Activated naive CD4-positive, alpha-beta T cell treated with anti-CD3 and anti-CD28 coated beads, Interleukin-2, amount 50 U/mL, for 72 hours (primary cell): ENCODE results near the gene NACC1. TPM values are rescaled to one million over a fixed set of nuclear protein-coding genes. Genes with fewer than 3 reads are reported as not detected.
A peak's percentile ranks its signal among the peaks of the same experiment; 100 is the strongest.

Experiments
- ATAC-seq, 2 donors: fragments of 150-1000 bp; cut with Tn5 transposase; 2 replicates each; pipeline ENCODE4 v1.10.0; 2021; ENCODE audit warnings: mild to moderate bottlenecking in 2 of 2, moderate library complexity in 2 of 2
- DNase-seq, 2 donors: peaks; one replicate each; pipeline ENCODE4 v3.0.0; 2021 to 2022; ENCODE audit warnings: low spot score in 2 of 2
- H3K27ac Mint-ChIP-seq, 2 donors: one replicate each; pipeline ENCODE4 v1.8.0; 2022; ENCODE audit warnings: mild to moderate bottlenecking in 2 of 2, mixed read lengths in 2 of 2
- H3K36me3 Mint-ChIP-seq, 2 donors: one replicate each; pipeline ENCODE4 v1.8.0; 2022; ENCODE audit warnings: mixed read lengths in 2 of 2
- H3K9me3 Mint-ChIP-seq, 2 donors: one replicate each; pipeline ENCODE4 v1.8.0; 2022; ENCODE audit warnings: mixed read lengths in 2 of 2
- total RNA-seq, 2 donors: library from RNA; stranded (reverse); gene quantifications; one replicate each; pipeline ENCODE4 v1.2.3, GENCODE V29; 2022

The NACC1 gene
- total RNA-seq, result 10 to 100 TPM; 56.0 to 67.0 TPM

GRCh38 chr19:13117772-13118423 is at the start of gene NACC1:
Gene NACC1, plus strand, starts transcription at chr19:13118264. Its CDS starts 16,944 bp downstream, at chr19:13135208.
- peaks cover 12 to 29% of the 10 kb centered on the region in 2 donors for H3K36me3 Mint-ChIP-seq
- ATAC-seq, result peak; percentile 75 to 94
- H3K9me3 Mint-ChIP-seq, result no peaks in the 10 kb centered on the region
- H3K27ac Mint-ChIP-seq, result peak within 1 kb of the TSS; percentile 90 to 96
- peak; percentile 88 to 96 for DNase-seq

DNA sequence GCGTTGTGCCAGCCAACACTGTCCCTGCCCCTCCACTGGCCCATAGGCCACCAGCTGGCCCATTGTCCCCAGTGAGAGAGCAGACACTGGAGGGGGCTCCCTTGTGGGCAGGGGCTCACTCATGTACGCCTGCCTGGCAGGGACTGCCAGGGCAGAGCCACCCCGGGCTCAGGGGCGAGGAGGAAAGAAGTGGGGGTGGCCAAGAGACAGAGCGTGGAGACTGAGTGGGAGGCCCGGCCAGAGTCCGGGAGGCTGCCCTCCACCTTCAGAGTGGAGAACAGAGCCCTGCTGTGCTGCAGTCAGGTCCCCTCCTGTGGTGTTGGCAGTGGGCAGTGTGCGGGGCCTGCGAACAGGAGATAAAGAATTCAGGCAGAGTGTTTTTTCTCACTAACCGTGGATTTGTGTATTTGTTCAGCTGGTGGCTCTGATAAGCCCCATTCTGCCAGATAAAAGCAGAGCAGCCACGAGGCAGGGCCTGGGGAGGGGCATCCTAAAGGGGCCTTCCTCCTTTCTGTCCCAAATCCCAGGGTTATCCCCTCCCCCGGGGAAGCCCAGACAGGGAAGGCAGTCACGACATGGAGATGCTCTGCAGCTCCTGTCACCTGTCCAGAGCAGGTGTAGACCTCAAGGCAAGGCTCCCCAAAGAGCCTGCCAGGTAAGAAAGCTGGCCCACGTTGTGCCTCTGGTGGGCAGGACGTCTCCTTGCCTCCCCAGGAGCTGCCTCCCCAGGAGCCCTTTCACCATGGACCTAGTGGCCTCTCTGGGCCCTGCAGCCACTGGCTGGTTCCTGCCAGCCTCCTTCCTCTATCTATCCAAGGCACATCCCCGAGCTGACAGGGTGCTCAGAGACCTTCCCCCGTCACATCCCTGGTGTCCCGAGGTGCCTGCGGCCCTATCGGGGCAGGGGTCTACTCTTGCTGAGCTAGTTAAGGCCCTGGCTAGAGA is 48.4 kb upstream of the NACC1 start:
- ATAC-seq, result no peak
- no peaks in the 10 kb centered on the region for H3K36me3 Mint-ChIP-seq

GRCh38 chr19:13070425-13071140 is 47.5 kb upstream of the NACC1 start:
- no peak overlapping the region for H3K27ac Mint-ChIP-seq

More for the DNA sequence above, 48.4 kb upstream of the NACC1 start:
- no peaks in the 10 kb centered on the region for H3K9me3 Mint-ChIP-seq
- no peak for DNase-seq
- no peak overlapping the region for H3K27ac Mint-ChIP-seq

GRCh38 chr19:13071444-13072187 is 46.4 kb upstream of the NACC1 start:
- Mint-ChIP-seq H3K36me3 (no peaks in the 10 kb centered on the region), H3K27ac (no peak overlapping the region), H3K9me3 (no peaks in the 10 kb centered on the region)
- ATAC-seq, result no peak
- no peak for DNase-seq

More at GRCh38 chr19:13070425-13071140, 47.5 kb upstream of the NACC1 start:
- no peak for DNase-seq
- no peaks in the 10 kb centered on the region for H3K36me3 Mint-ChIP-seq
- no peaks in the 10 kb centered on the region for H3K9me3 Mint-ChIP-seq
- no peak for ATAC-seq

DNA sequence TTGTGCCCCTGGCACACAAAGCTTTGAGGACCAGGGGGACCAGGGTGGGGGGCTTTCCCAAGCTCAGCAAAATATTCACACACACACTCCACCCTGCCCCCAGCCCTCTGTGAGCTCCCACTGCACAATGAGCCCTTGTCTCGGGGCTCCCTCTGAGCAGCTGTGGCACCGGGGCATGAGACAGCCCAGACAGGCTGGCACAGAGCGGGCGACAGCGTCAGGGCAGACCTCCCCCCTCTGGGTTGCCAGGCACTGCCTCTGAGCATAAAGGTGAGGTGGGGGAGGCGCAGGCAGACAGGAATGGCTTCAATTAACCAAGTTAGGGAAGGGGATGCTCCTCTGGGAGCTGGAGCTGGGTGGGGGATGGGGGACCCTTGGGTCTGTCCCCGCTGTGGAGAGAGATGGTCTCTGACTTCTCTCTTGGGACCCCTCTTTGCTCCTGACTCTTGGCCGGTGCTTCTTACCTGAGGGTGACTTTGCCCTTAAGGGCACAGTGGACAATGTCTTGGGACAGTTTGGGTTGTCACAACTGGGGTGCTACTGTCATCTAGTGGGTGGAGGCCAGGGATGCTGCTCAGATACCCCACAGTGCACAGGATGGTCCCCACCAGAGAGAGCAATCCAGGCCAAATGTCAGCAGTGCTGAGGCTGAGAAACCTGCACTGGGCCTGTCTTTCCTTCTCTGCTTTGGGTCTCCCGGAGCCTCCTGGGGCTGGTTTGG is 45.7 kb upstream of the NACC1 start:
- DNase-seq, result no peak
- no peaks in the 10 kb centered on the region for H3K36me3 Mint-ChIP-seq
- no peak for ATAC-seq
- H3K27ac Mint-ChIP-seq, result no peak overlapping the region
- H3K9me3 Mint-ChIP-seq, result no peaks in the 10 kb centered on the region

- Mint-ChIP-seq H3K36me3 (no peaks in the 10 kb centered on the region), H3K9me3 (no peaks in the 10 kb centered on the region), H3K27ac (peak overlapping the region in 1 of 2 donors; percentile 52)
- DNase-seq, result no peak
- no peak for ATAC-seq
Observed at GRCh38 chr19:13073263-13073662, 44.8 kb upstream of the NACC1 start.

DNA sequence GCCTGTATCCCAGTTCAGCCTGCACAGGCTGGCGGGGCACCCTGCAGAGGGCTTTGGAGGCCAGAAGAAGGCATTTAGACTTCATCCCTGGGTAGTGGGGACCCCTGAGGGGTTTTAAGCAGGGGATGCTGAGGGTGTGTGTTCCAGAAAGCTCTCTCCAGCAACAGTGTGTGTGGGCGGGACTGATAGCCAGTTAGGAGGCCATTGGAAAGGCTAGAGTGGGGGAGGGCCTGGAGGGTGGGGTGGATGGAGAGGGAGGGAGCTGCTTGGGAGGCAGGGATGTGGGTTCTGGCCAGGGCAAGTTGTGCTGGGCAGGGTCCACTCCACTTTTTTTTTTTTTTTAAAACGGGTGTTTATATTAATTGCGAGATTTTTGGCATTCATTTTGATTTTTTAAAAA is 43.7 kb upstream of the NACC1 start:
- DNase-seq (no peak), ATAC-seq (no peak)
- Mint-ChIP-seq H3K36me3 (no peaks in the 10 kb centered on the region), H3K27ac (no peak overlapping the region), H3K9me3 (no peaks in the 10 kb centered on the region)

- DNase-seq, result no peak
- no peaks in the 10 kb centered on the region for H3K36me3 Mint-ChIP-seq
- no peaks in the 10 kb centered on the region for H3K9me3 Mint-ChIP-seq
- no peak overlapping the region for H3K27ac Mint-ChIP-seq
- no peak for ATAC-seq
Observed at GRCh38 chr19:13076320-13076719, 41.7 kb upstream of the NACC1 start.

DNA sequence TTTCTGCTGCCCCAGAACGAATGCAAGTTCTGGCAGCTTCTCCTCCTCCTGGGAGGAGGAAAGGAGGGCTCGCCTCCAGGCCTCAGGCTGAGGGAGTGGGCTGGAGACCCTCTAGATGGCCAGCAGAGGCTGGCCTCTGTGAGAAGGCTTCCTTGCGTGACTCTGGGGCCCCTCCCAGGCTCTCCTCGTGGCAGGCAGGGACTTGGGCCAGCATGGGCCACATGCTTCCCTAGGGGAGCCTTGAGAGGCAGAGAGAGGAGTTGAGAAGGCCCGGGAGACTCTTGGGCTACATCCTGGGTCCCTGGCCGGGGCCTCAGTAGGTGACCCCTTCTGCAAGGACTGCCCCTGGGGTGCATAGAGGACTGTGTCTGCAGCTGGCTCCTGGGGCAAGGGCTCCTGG is 41.3 kb upstream of the NACC1 start:
- H3K9me3 Mint-ChIP-seq, result no peaks in the 10 kb centered on the region
- H3K36me3 Mint-ChIP-seq, result no peaks in the 10 kb centered on the region
- no peak overlapping the region for H3K27ac Mint-ChIP-seq
- no peak for ATAC-seq
- DNase-seq, result no peak

DNA sequence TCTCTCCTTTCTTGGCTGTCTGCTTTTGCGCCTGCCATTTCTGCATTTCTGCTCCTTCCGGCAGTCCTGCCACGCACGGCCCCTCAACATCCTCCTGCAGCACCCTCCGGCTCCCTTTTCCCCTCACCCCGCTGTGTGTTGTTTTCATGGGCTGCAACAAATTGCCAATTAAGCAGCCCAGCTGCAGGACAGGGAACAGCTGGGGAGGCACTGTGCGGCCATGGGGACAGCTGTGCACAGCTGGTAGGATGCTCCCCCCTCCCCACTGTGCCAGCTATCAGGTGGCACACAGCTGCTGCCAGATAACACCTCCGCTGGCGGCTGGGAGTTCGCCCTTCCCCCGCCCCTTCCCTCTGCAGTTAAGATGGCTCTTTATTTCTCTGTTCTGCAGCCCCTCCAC is 40.8 kb upstream of the NACC1 start:
- peak overlapping the region in 1 of 2 donors; percentile 44 for H3K27ac Mint-ChIP-seq
- no peak for DNase-seq
- H3K36me3 Mint-ChIP-seq, result no peaks in the 10 kb centered on the region
- no peaks in the 10 kb centered on the region for H3K9me3 Mint-ChIP-seq
- no peak for ATAC-seq

DNA sequence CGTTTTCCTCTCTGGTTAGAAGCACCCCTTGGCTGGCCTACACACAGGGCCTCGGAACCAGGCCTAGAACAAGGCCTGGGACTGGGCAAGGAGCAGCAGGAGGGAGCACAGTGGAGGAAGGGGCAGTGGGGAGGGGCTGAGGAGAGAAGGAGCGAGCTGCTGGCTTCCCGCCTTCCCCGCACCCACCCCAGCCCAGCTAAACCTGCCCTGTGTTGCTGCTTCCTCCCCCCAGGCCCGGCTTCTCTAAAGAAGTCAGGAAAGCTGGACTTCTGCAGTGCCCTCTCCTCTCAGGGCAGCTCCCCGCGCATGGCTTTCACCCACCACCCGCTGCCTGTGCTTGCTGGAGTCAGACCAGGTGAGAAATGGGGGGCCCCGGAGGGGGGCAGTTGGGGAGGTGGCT is 39.7 kb upstream of the NACC1 start:
- no peaks in the 10 kb centered on the region for H3K36me3 Mint-ChIP-seq
- ATAC-seq (no peak), DNase-seq (no peak)
- no peak overlapping the region for H3K27ac Mint-ChIP-seq
- H3K9me3 Mint-ChIP-seq, result no peaks in the 10 kb centered on the region

- H3K9me3 Mint-ChIP-seq, result no peaks in the 10 kb centered on the region
- no peak for DNase-seq
Observed at GRCh38 chr19:13078897-13079541, 39.0 kb upstream of the NACC1 start.

GRCh38 chr19:13079542-13079986 is 38.5 kb upstream of the NACC1 start:
- Mint-ChIP-seq H3K36me3 (no peaks in the 10 kb centered on the region), H3K27ac (no peak overlapping the region), H3K9me3 (no peaks in the 10 kb centered on the region)
- no peak for ATAC-seq
- DNase-seq, result no peak

More at GRCh38 chr19:13078897-13079541, 39.0 kb upstream of the NACC1 start:
- no peak for ATAC-seq
- Mint-ChIP-seq H3K27ac (no peak overlapping the region), H3K36me3 (no peaks in the 10 kb centered on the region)

DNA sequence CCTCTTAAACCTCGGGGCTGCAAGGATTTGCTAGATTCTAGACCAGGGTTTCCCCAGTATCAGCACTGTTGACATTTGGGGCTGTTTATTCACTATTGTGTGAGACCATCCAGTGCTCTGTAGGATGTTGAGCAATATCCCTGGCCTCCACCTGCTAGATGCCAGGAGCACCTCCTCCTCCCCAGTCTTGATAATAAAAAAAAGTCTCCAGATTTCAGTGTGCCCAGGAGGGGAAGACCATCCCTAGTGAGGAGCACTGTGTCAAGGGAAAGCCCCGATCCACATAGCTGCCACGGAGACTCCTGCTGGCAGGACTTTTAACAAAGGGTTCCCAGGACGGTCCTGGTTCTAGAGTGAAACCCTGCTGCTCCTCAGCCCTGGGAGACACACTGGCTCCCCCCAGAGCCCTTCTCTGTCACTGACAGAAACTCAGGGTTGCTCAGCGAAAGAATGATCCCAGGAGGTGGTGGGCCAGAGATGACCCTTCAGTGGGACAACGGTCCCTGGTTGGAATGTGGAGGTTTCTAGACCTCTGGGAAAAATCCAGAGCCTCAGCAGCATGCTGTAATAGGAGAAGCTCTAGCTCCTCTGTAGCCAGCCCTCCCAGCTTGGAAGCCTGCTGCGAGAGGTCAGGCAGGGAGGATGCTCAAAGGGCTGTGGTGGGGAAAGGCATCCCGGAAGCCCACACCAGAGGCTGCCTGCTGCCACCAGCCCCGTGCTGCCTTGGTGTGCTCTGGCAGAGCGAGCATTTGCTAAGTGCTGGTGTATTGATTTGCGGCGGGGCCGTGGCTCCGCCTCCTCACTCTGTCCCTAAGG is 35.7 kb upstream of the NACC1 start:
- no peak overlapping the region for H3K27ac Mint-ChIP-seq
- DNase-seq (no peak), ATAC-seq (no peak)
- no peaks in the 10 kb centered on the region for H3K36me3 Mint-ChIP-seq
- H3K9me3 Mint-ChIP-seq, result no peaks in the 10 kb centered on the region

DNA sequence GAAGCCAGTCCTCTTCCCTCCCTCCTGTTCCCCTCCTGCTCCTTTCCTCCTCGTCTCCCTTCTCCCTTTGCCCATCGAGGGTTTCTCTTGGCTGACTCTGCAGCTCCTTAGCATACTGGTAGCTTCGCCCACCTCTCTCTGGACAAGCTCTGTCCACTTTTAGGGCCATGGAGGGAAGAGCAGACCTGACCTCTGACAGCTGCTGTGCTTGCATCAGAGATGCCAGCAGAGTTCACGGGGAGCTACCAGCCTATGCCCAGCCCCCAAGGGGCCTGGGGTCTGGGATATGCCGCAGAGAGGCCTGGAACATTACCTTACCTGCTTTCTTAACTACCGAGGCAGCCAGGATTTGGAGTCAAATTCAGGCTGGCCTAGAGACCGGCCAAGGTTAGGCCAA is 35.1 kb upstream of the NACC1 start:
- DNase-seq (no peak), ATAC-seq (no peak)
- peak overlapping the region in 1 of 2 donors; percentile 17 for H3K27ac Mint-ChIP-seq
- H3K9me3 Mint-ChIP-seq, result no peaks in the 10 kb centered on the region
- H3K36me3 Mint-ChIP-seq, result no peaks in the 10 kb centered on the region
